Measurements from ENCODE around the gene TMPRSS13.

Gene TMPRSS13

GRCh38 chr11:117908109-117908895, 20.9 kb downstream of the TMPRSS13 start:
- H3K27ac ChIP-seq: no peak overlapping the region
- no peak for TF ChIP-seq CTCF (conservative IDR thresholded peaks at IDR 0.05)

GRCh38 chr11:117907276-117908108, 21.7 kb downstream of the TMPRSS13 start:
- H3K27ac ChIP-seq: no peak overlapping the region; the same call in 1 of the 2 replicates
- no peak for TF ChIP-seq CTCF (conservative IDR thresholded peaks at IDR 0.05)

GRCh38 chr11:117906710-117907109, 22.5 kb downstream of the TMPRSS13 start:
- H3K27ac ChIP-seq: no peak overlapping the region
- TF ChIP-seq CTCF (conservative IDR thresholded peaks at IDR 0.05): no peak

- H3K27ac ChIP-seq: no peak overlapping the region
- no peak for TF ChIP-seq CTCF (conservative IDR thresholded peaks at IDR 0.05)
These were observed 23.1 kb downstream of the TMPRSS13 start for GRCh38 chr11:117906126-117906525.

- no peak for TF ChIP-seq CTCF (conservative IDR thresholded peaks at IDR 0.05)
- no peak overlapping the region for H3K27ac ChIP-seq
These were observed 23.7 kb downstream of the TMPRSS13 start for GRCh38 chr11:117905524-117905923.

GRCh38 chr11:117903505-117904382, 25.5 kb downstream of the TMPRSS13 start:
- H3K27ac ChIP-seq: no peak overlapping the region
- no peak for TF ChIP-seq CTCF (conservative IDR thresholded peaks at IDR 0.05)
